ENCODE data around the gene RPA1. TPM values are rescaled to one million over a fixed set of nuclear protein-coding genes. Genes with fewer than 3 reads are reported as not detected.

Gene RPA1
- total and polyA plus RNA-seq, 4 donors = 9.2 to 29.5 (median 11.9) TPM

DNA sequence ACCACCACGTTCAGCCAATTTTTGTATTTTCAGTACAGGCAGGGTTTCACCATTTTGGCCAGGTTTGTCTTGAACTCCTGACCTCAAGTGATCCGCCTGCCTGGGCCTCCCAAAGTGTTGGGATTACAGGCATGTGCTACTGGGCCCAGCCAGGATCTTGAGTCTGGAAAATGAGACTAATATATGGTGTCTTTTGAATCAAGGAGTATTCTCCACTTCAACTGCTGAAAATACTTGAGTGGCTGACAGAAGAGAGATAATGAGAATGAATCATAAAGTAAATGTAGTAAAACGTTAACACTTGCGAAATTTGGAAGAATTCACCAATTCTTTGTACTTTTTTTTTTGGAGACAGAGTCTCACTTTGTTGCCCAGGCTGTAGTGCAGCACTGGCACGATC is 16.7 kb upstream of the RPA1 start:
- peaks cover 0 to 2% (median 0%) of the 10 kb centered on the region in 4 donors for H3K36me3 ChIP-seq (ENCODE audit: control insufficient read depth in 4 of 4, insufficient read depth in 3 of 4, low read depth in 1 of 4, low read length in 3 of 4)
- no peak for TF ChIP-seq YY1 (IDR thresholded peaks at IDR 0.05)
- TF ChIP-seq HNF4A (conservative IDR thresholded peaks at IDR 0.05) = no peak
- no peak for TF ChIP-seq TAF1 (conservative IDR thresholded peaks at IDR 0.05)
- no peak for TF ChIP-seq FOXA2 (IDR thresholded peaks at IDR 0.05)
- TF ChIP-seq FOXA1 (IDR thresholded peaks at IDR 0.05) = no peak
- TF ChIP-seq JUND (IDR thresholded peaks at IDR 0.05) = no peak
- TF ChIP-seq RXRA (IDR thresholded peaks at IDR 0.05) = no peak
- no peak for TF ChIP-seq RAD21 (IDR thresholded peaks at IDR 0.05)
- TF ChIP-seq CTCF (IDR thresholded peaks at IDR 0.05; ENCODE audit: low read depth, low read length, missing input control) = no peak
- no peak for TF ChIP-seq HNF4G (IDR thresholded peaks at IDR 0.05)
- TF ChIP-seq, protein P1, sequence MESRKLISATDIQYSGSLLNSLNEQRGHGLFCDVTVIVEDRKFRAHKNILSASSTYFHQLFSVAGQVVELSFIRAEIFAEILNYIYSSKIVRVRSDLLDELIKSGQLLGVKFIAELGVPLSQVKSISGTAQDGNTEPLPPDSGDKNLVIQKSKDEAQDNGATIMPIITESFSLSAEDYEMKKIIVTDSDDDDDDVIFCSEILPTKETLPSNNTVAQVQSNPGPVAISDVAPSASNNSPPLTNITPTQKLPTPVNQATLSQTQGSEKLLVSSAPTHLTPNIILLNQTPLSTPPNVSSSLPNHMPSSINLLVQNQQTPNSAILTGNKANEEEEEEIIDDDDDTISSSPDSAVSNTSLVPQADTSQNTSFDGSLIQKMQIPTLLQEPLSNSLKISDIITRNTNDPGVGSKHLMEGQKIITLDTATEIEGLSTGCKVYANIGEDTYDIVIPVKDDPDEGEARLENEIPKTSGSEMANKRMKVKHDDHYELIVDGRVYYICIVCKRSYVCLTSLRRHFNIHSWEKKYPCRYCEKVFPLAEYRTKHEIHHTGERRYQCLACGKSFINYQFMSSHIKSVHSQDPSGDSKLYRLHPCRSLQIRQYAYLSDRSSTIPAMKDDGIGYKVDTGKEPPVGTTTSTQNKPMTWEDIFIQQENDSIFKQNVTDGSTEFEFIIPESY (IDR thresholded peaks at IDR 0.05) = no peak
- no peak for TF ChIP-seq REST (IDR thresholded peaks at IDR 0.05)

GRCh38 chr17:1820528-1821252 is 9.1 kb upstream of the RPA1 start:
- H3K27me3 ChIP-seq (ENCODE audit: control insufficient read depth in 4 of 4, insufficient read depth in 4 of 4, low read length in 3 of 4) = no peaks in the 10 kb centered on the region
- TF ChIP-seq FOXA2 (IDR thresholded peaks at IDR 0.05) (no peak), SP1 (IDR thresholded peaks at IDR 0.05) (no peak), CTCF (IDR thresholded peaks at IDR 0.05; ENCODE audit: low read depth, low read length, missing input control) (no peak)
- 69% methylated on average over 7 of the region's 7 CpGs for WGBS
- H3K4me1 ChIP-seq (ENCODE audit: control insufficient read depth in 4 of 4, insufficient read depth in 4 of 4, low read length in 3 of 4) = peaks cover 2 to 16% (median 5%) of the 10 kb centered on the region in 4 donors
- no peak overlapping the region for H3K4me3 ChIP-seq (ENCODE audit: low read depth in 1 of 3, low read length in 3 of 3)
- no peak for DNase-seq (ENCODE audit: low spot score)
- H3K9ac ChIP-seq (ENCODE audit: low read depth in 1 of 2, low read length in 2 of 2) = no peak overlapping the region
- H3K9me3 ChIP-seq (ENCODE audit: control insufficient read depth in 4 of 4, low read length in 3 of 4) = no peaks in the 10 kb centered on the region
- H3K27ac ChIP-seq (ENCODE audit: low read depth in 1 of 2, low read length in 2 of 2) = no peak overlapping the region
- peaks cover 0 to 4% (median 2%) of the 10 kb centered on the region in 4 donors for H3K36me3 ChIP-seq (ENCODE audit: control insufficient read depth in 4 of 4, insufficient read depth in 3 of 4, low read depth in 1 of 4, low read length in 3 of 4)

More for the DNA sequence above, 16.7 kb upstream of the RPA1 start:
- 72% methylated on average over 5 of the region's 5 CpGs for WGBS
- Histone ChIP-seq H3K27ac (ENCODE audit: low read depth in 1 of 2, low read length in 2 of 2) (no peak overlapping the region), H3K9ac (ENCODE audit: low read depth in 1 of 2, low read length in 2 of 2) (no peak overlapping the region), H3K27me3 (ENCODE audit: control insufficient read depth in 4 of 4, insufficient read depth in 4 of 4, low read length in 3 of 4) (no peaks in the 10 kb centered on the region), H3K9me3 (ENCODE audit: control insufficient read depth in 4 of 4, low read length in 3 of 4) (no peaks in the 10 kb centered on the region), H3K4me1 (ENCODE audit: control insufficient read depth in 4 of 4, insufficient read depth in 4 of 4, low read length in 3 of 4) (peaks cover 0 to 26% (median 19%) of the 10 kb centered on the region in 4 donors), H3K4me3 (ENCODE audit: low read depth in 1 of 3, low read length in 3 of 3) (no peak overlapping the region)
- DNase-seq (ENCODE audit: low spot score) = no peak
